GM15510 (cell line): ENCODE measurements around the gene WDR72.

Experiments used
- POLR2A ChIP-seq: IDR thresholded peaks from 3 replicates; pipeline ENCODE4 v1.6.1; 2011; ENCODE audit warnings: borderline replicate concordance; ENCODE audit not compliant: insufficient read length; ENCODE audit errors: extremely low read depth

The WDR72 gene

GRCh38 chr15:53759411-53759931, at the start of gene WDR72:
WDR72 (minus strand) TSS chr15:53759663; CDS start chr15:53733149, 26,514 bp downstream.
- no peak for TF ChIP-seq POLR2A

GRCh38 chr15:53808058-53808706, 48.7 kb upstream of the WDR72 start:
- TF ChIP-seq POLR2A = no peak

- no peak for TF ChIP-seq POLR2A
These were observed 48.0 kb upstream of the WDR72 start for GRCh38 chr15:53807501-53807900.

- no peak for TF ChIP-seq POLR2A
These were observed 43.2 kb upstream of the WDR72 start for GRCh38 chr15:53802672-53803071.

- TF ChIP-seq POLR2A = no peak
These were observed 32.1 kb upstream of the WDR72 start for GRCh38 chr15:53791581-53791980.

GRCh38 chr15:53789654-53790375, 30.4 kb upstream of the WDR72 start:
- no peak for TF ChIP-seq POLR2A

GRCh38 chr15:53786401-53786800, 26.9 kb upstream of the WDR72 start:
- no peak for TF ChIP-seq POLR2A

- TF ChIP-seq POLR2A = no peak
These were observed 3.5 kb upstream of the WDR72 start for GRCh38 chr15:53762916-53763315.

- TF ChIP-seq POLR2A = no peak
These were observed 1.1 kb downstream of the WDR72 start for GRCh38 chr15:53758412-53758811.

GRCh38 chr15:53757906-53758305, 1.6 kb downstream of the WDR72 start:
- TF ChIP-seq POLR2A = no peak

- no peak for TF ChIP-seq POLR2A
These were observed 5.7 kb downstream of the WDR72 start for GRCh38 chr15:53753813-53754212.

GRCh38 chr15:53752406-53752805, 7.1 kb downstream of the WDR72 start:
- TF ChIP-seq POLR2A = no peak

GRCh38 chr15:53747501-53748068, 11.9 kb downstream of the WDR72 start:
- no peak for TF ChIP-seq POLR2A

GRCh38 chr15:53746101-53746500, 13.4 kb downstream of the WDR72 start:
- no peak for TF ChIP-seq POLR2A

- no peak for TF ChIP-seq POLR2A
These were observed 19.8 kb downstream of the WDR72 start for GRCh38 chr15:53739651-53740050.
